Measurements from ENCODE around the gene ZNF438.

ZNF438 gene

DNA sequence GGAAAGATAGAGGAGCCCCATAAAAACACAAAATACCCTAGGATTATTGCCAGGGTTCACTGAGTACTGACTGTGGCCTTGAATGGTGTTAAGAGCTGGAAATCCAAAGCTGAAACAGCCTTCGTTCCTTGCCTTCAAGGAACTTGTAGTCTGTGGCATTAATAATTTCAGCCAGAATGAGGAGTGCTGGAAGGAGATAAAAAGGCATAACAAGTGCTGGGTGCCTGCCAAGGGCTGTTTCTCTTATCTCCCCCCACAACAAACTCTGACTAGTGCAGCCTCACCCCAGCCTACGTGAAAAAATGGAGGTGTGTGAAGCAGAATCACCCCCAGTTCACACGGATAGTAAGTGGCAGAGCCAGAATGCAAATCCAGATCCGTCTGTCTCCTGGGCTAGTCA lies 203.0 kb downstream of the ZNF438 start:
- no peaks in the 10 kb centered on the region for H4K20me1 ChIP-seq
- H3K27me3 ChIP-seq = no peaks in the 10 kb centered on the region
- H3K9ac ChIP-seq = no peak overlapping the region
- TF ChIP-seq Cebpa-rat (IDR thresholded peaks at IDR 0.05) = no peak
- H3K27ac ChIP-seq = no peak overlapping the region
- H3K9me3 ChIP-seq = no peaks in the 10 kb centered on the region
- no peaks in the 10 kb centered on the region for H3K36me3 ChIP-seq
- H3K4me3 ChIP-seq = no peak overlapping the region
- H3K4me1 ChIP-seq = no peaks in the 10 kb centered on the region
- no peak overlapping the region for H3K4me2 ChIP-seq

DNA sequence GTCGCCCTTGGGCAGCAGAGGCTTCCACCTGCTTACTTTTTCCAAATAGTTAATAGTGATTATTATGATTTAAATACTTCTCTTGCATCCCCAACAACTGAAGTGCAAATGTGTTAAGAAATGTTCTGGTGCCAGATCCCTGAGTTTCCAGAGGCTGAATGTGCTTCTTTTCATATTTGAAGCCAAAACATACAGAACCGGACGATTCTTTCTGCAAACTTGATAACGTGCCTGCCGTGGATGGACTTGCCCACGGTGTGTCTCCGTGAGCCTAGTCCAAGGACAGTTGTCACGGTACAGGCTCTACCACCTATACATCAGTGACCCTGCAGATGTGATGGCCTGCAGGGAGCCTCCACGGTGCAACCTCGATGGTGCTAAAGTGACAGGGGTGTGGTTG lies 203.5 kb downstream of the ZNF438 start:
- H3K27me3 ChIP-seq = no peaks in the 10 kb centered on the region
- no peaks in the 10 kb centered on the region for H3K36me3 ChIP-seq
- no peak for TF ChIP-seq Cebpa-rat (IDR thresholded peaks at IDR 0.05)
- H4K20me1 ChIP-seq = no peaks in the 10 kb centered on the region
- no peak overlapping the region for H3K27ac ChIP-seq
- H3K4me1 ChIP-seq = no peaks in the 10 kb centered on the region
- H3K9me3 ChIP-seq = no peaks in the 10 kb centered on the region
- no peak overlapping the region for H3K9ac ChIP-seq
- no peak overlapping the region for H3K4me2 ChIP-seq
- no peak overlapping the region for H3K4me3 ChIP-seq

DNA sequence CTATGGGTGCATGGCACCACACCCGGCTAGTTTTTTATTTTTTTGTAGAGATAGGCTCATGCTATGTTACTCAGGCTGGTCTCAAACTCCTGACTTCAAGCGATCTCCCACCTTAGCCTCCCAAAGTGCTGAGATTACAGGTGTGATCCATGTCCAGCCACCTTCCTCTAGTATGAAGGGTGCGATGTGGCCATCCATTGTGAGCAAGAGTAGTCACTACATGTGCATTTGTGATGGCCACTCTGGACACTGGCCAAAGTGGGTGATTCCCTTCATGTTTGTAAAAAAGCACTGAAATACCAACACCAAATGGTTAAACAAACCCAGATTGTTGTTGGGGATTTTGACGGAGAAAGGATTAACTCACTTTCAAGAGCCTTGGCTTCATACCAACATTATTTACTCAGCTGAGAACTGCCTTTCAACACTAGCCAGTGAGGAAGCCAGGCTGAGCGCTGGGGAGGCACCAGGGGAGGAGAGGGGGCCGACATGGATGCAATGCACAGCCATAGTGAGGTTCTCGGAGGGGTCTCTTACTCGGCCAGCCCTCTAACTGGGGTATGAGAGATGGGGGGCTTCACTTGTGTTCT lies 204.0 kb downstream of the ZNF438 start:
- no peak for TF ChIP-seq Cebpa-rat (IDR thresholded peaks at IDR 0.05)

DNA sequence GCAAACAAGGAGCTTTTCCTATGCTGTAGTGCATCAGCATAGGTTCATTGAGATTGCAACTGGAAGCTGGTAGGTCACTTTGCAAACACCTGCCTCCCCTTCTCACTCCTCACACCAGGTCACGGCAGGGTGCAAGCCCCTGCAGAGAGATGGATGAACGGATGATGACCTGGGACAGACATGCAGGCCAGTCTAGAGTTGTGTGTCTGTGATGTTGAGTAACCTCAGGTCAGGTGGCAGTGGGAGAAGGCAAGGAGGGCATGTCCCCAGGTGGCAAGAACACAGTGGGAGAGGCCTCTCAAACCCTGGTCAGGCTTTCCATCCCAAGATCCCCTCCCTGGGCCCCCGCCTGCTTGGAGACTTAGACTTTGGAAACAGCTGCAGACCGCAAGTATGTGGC lies 205.0 kb downstream of the ZNF438 start:
- Histone ChIP-seq H3K4me2 (no peak overlapping the region), H3K9ac (no peak overlapping the region), H4K20me1 (no peaks in the 10 kb centered on the region), H3K27me3 (no peaks in the 10 kb centered on the region), H3K27ac (no peak overlapping the region), H3K4me3 (no peak overlapping the region), H3K36me3 (no peaks in the 10 kb centered on the region), H3K4me1 (no peaks in the 10 kb centered on the region), H3K9me3 (no peaks in the 10 kb centered on the region)
- no peak for TF ChIP-seq Cebpa-rat (IDR thresholded peaks at IDR 0.05)

More for the DNA sequence above, 204.0 kb downstream of the ZNF438 start:
- no peaks in the 10 kb centered on the region for H3K36me3 ChIP-seq
- H4K20me1 ChIP-seq = no peaks in the 10 kb centered on the region
- H3K9ac ChIP-seq = no peak overlapping the region
- H3K4me3 ChIP-seq = no peak overlapping the region
- H3K27ac ChIP-seq = no peak overlapping the region
- H3K4me1 ChIP-seq = no peaks in the 10 kb centered on the region
- no peaks in the 10 kb centered on the region for H3K9me3 ChIP-seq
- no peaks in the 10 kb centered on the region for H3K27me3 ChIP-seq
- no peak overlapping the region for H3K4me2 ChIP-seq

DNA sequence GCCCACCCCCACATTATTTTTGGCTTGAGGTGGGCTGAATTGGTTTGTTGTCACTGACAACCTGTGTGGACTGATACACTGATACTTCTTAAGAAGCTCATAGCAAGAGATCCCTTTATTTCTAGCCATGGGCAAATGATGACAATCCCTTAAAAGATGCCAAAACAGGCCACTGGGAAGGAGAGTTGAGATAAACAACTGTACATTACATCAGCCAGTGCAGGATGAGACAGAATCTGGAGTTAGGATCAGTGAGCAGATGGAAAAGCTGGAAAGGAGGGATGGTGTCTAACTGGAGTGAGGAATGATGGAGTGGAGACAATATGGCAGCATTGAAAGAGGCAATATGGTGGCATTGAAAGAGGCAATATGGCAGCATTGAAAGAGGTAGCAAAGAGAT lies 206.2 kb downstream of the ZNF438 start:
- Histone ChIP-seq H3K9ac (no peak overlapping the region), H3K36me3 (no peaks in the 10 kb centered on the region), H3K4me3 (no peak overlapping the region), H3K27ac (no peak overlapping the region), H3K27me3 (no peaks in the 10 kb centered on the region), H3K4me2 (no peak overlapping the region), H3K4me1 (no peaks in the 10 kb centered on the region), H4K20me1 (no peaks in the 10 kb centered on the region), H3K9me3 (no peaks in the 10 kb centered on the region)
- TF ChIP-seq Cebpa-rat (IDR thresholded peaks at IDR 0.05) = no peak

DNA sequence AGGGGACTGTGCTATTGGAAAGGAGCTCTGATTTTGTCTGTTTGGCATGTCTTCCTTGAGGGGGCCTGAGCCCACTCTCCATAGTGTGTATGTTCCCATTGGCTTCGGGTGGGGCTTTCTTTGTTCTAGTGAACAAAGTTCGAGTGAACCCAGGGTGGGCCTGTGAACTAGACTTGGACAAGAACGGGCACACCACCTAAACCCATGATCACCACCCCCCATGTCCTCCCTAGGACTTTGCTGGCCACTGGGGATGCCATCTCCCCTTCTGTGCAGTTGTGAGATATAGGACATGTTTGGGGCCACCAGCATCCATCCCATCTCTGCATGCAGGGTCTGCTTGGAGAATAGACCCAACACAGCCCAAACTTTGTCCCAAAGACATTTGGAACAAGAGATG lies 206.6 kb downstream of the ZNF438 start:
- no peak overlapping the region for H3K4me2 ChIP-seq

DNA sequence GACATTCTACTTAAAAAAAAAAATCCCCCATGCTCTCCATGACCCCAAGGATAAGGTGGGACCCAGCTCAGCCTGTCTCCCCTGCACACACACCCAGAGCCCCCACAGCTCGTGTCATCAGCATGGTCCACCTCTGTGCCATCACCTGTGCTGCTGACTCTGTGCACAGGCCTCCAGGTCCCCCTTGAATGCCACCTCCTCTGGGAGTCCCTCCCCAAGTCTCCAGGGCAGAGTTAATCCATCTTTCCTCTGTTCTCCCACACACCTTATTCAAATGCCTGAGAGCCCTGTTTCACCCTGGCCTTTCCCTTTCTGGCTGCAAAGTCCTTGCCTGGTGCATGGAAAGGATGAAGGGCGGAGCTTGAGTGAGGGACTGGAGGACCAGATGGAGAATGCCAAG lies 208.0 kb downstream of the ZNF438 start:
- H4K20me1 ChIP-seq = no peaks in the 10 kb centered on the region
- no peak overlapping the region for H3K4me2 ChIP-seq
- no peaks in the 10 kb centered on the region for H3K27me3 ChIP-seq
- H3K27ac ChIP-seq = no peak overlapping the region
- no peaks in the 10 kb centered on the region for H3K9me3 ChIP-seq
- no peak for TF ChIP-seq Cebpa-rat (IDR thresholded peaks at IDR 0.05)
- peaks cover 8% of the 10 kb centered on the region for H3K4me1 ChIP-seq
- no peak overlapping the region for H3K4me3 ChIP-seq
- H3K36me3 ChIP-seq = no peaks in the 10 kb centered on the region
- H3K9ac ChIP-seq = no peak overlapping the region

More for the DNA sequence above, 206.6 kb downstream of the ZNF438 start:
- H3K9me3 ChIP-seq = no peaks in the 10 kb centered on the region
- no peak for TF ChIP-seq Cebpa-rat (IDR thresholded peaks at IDR 0.05)
- no peak overlapping the region for H3K9ac ChIP-seq
- 0 out of 2 replicates have a peak, but pooled peaks cover 2% of the 10 kb centered on the region for H3K4me1 ChIP-seq
- no peaks in the 10 kb centered on the region for H3K27me3 ChIP-seq
- no peaks in the 10 kb centered on the region for H3K36me3 ChIP-seq
- H3K4me3 ChIP-seq = no peak overlapping the region
- H4K20me1 ChIP-seq = no peaks in the 10 kb centered on the region
- H3K27ac ChIP-seq = no peak overlapping the region

DNA sequence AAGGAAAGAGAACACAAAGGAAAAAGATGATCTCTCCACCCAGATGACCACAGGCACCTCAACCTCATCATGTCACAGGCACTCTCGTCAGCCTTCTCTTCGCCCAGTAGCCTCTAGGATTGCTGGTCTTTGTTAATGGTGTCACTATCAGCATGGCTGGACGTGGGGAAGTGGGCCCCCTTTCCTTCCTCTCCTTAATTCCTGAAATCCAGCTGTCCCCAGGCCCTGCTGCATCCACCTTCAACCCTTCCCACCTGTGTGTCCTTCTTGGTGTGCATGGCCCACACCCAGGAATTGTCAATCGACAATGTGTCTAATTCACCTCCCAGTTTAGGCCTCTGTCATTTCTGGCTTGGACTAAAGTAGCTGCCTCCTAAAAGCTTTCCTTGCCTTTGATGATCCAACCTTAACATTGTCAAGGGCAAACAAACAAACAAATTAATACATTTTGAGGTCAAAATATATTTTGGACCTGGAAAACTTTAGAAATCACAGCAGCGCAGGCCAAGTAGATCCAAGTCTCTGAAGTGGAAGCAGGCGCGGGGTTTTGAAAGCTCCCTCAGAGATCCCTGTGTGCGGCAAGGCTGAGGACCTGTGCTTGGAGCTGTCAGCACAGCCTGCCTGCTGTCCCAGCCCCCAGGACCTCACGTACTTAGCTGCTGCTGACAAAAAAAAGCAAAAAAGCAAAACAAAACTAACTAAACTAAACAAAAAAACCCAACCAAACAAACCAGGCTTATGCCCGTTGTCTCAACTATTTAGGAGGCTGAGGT lies 208.8 kb downstream of the ZNF438 start:
- H3K4me1 ChIP-seq = peaks cover 16% of the 10 kb centered on the region
- H4K20me1 ChIP-seq = no peaks in the 10 kb centered on the region
- no peak for TF ChIP-seq Cebpa-rat (IDR thresholded peaks at IDR 0.05)
- no peak overlapping the region for H3K9ac ChIP-seq
- H3K9me3 ChIP-seq = no peaks in the 10 kb centered on the region
- H3K36me3 ChIP-seq = no peaks in the 10 kb centered on the region
- no peak overlapping the region for H3K4me2 ChIP-seq
- H3K4me3 ChIP-seq = no peak overlapping the region
- no peaks in the 10 kb centered on the region for H3K27me3 ChIP-seq
- no peak overlapping the region for H3K27ac ChIP-seq

DNA sequence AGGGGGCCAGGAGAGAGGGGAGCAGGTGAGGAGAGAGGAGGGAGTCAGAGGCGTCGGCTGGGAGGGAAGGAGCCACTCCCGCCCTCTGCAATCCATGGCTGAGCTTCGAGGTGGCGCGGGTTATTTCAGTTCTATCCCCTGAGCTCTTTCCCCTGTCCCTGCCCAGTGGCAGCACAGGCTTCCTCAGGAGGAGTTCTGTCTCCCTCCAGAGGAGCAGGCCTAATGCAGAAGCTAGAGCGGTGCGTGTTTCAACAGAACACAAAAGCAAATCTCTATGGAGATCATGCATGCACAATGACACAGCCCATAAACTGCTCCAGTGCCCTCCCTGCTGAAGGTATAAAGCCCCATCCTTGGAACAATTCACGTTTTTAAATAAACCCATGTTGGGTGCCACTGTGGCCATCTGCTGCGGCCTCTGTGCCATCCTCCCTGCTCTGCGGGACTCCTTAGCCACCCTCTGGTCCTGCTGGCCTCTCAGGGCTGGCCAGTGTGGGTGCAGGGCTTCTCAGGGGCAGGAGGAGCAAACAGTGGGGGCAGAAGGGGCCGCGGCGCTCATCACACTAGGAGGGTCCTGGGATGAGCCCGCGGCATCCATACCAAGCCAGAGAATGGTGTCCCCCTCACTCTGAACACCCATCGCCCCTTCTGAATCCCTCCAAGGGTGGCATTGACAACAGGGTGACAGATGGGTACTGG lies 209.5 kb downstream of the ZNF438 start:
- H3K9me3 ChIP-seq = no peaks in the 10 kb centered on the region
- TF ChIP-seq Cebpa-rat (IDR thresholded peaks at IDR 0.05) = no peak
- no peaks in the 10 kb centered on the region for H3K27me3 ChIP-seq
- no peak overlapping the region for H3K4me3 ChIP-seq
- H3K36me3 ChIP-seq = no peaks in the 10 kb centered on the region
- no peak overlapping the region for H3K9ac ChIP-seq
- no peaks in the 10 kb centered on the region for H4K20me1 ChIP-seq
- no peak overlapping the region for H3K4me2 ChIP-seq
- H3K4me1 ChIP-seq = peaks cover 21% of the 10 kb centered on the region
- no peak overlapping the region for H3K27ac ChIP-seq
